GM23338 (cell line): ENCODE measurements around the gene AURKAIP1. TPM values are rescaled to one million over a fixed set of nuclear protein-coding genes. Genes with fewer than 3 reads are reported as not detected.

Experiments used
- ATAC-seq: fragments of 200-7000 bp; cut with Tn5 transposase; 3 replicates; pipeline ENCODE4 v1.9.1; 2020
- DNase-seq: peaks from one replicate; pipeline ENCODE4 v3.0.0-alpha.2; 2015; ENCODE audit warnings: low spot score
- H2AFZ ChIP-seq: fragments of 200-600 bp; sonication (generic); 2 replicates; pipeline ENCODE4 v1.8.0; 2016; ENCODE audit warnings: antibody characterized with exemption, mild to moderate bottlenecking, moderate library complexity
- H3F3A ChIP-seq: fragments of 200-600 bp; sonication (generic); replicated peaks from 2 replicates; pipeline ENCODE4 v1.8.0; 2017; ENCODE audit warnings: antibody characterized with exemption, mixed run types, low read depth
- H3K27ac ChIP-seq: fragments of 200-600 bp; sonication (generic); 2 replicates; pipeline ENCODE4 v1.6.1; 2016; ENCODE audit warnings: low read depth
- H3K27me3 ChIP-seq: fragments of 200-600 bp; sonication (generic); 2 replicates; pipeline ENCODE4 v1.8.0; 2016; ENCODE audit warnings: mild to moderate bottlenecking, mixed run types, moderate library complexity; ENCODE audit not compliant: insufficient read depth
- H3K36me3 ChIP-seq: fragments of 200-600 bp; sonication (generic); 2 replicates; pipeline ENCODE4 v1.8.0; 2016; ENCODE audit warnings: mild to moderate bottlenecking; ENCODE audit not compliant: insufficient read depth
- H3K4me1 ChIP-seq: fragments of 200-600 bp; sonication (generic); 2 replicates; pipeline ENCODE4 v1.8.0; 2016; ENCODE audit warnings: mild to moderate bottlenecking, moderate library complexity; ENCODE audit not compliant: insufficient read depth
- H3K4me2 ChIP-seq: fragments of 200-600 bp; sonication (generic); 2 replicates; pipeline ENCODE4 v1.7.1; 2017; ENCODE audit warnings: mixed run types
- H3K4me3 ChIP-seq: fragments of 200-600 bp; sonication (generic); 2 replicates; pipeline ENCODE4 v1.6.1; 2016; ENCODE audit warnings: mixed run types
- H3K79me2 ChIP-seq: fragments of 200-600 bp; sonication (generic); replicated peaks from 2 replicates; pipeline ENCODE4 v1.8.0; 2017; ENCODE audit warnings: mild to moderate bottlenecking; ENCODE audit not compliant: insufficient read depth
- H3K9me2 ChIP-seq: fragments of 200-600 bp; sonication (generic); 2 replicates; pipeline ENCODE4 v1.8.0; 2017; ENCODE audit not compliant: insufficient read depth
- H4K20me1 ChIP-seq: fragments of 200-600 bp; sonication (generic); replicated peaks from 2 replicates; pipeline ENCODE4 v1.8.0; 2017; ENCODE audit warnings: mild to moderate bottlenecking; ENCODE audit not compliant: insufficient read depth
- H3K27ac Mint-ChIP-seq: 2 replicates; pipeline ENCODE4 v1.8.0; 2020; ENCODE audit warnings: inconsistent platforms, mild to moderate bottlenecking, moderate library complexity, mixed read lengths
- H3K27me3 Mint-ChIP-seq: 3 replicates; pipeline ENCODE4 v1.8.0; 2022; ENCODE audit warnings: low read depth, mild to moderate bottlenecking, moderate library complexity, mixed read lengths, inconsistent platforms; ENCODE audit not compliant: insufficient read depth, poor library complexity
- H3K36me3 Mint-ChIP-seq: 3 replicates; pipeline ENCODE4 v1.8.0; 2021; ENCODE audit warnings: low read depth, mild to moderate bottlenecking, inconsistent platforms, moderate library complexity, mixed read lengths
- H3K4me1 Mint-ChIP-seq: 3 replicates; pipeline ENCODE4 v1.8.0; 2020; ENCODE audit warnings: mild to moderate bottlenecking, inconsistent platforms, mixed read lengths
- H3K4me3 Mint-ChIP-seq: 3 replicates; pipeline ENCODE4 v1.8.0; 2021; ENCODE audit warnings: moderate library complexity, mild to moderate bottlenecking, inconsistent platforms, mixed read lengths
- H3K9me3 Mint-ChIP-seq: 3 replicates; pipeline ENCODE4 v1.8.0; 2020; ENCODE audit warnings: moderate library complexity, mild to moderate bottlenecking, inconsistent platforms, mixed read lengths
- CREB1 ChIP-seq: fragments of 250-450 bp; sonication (Bioruptor Pico); IDR thresholded peaks from 2 replicates; pipeline ENCODE4 v1.5.0; 2020; ENCODE audit warnings: low read depth, mild to moderate bottlenecking, moderate library complexity
- CTCF ChIP-seq, 2 experiments: fragments of 200-600 bp in 1 of 2; sonication (generic) in 1 of 2; conservative IDR thresholded peaks; 2 replicates each; pipeline versions ENCODE4 v1.5.1 to v1.6.1; 2016 to 2017; ENCODE audit warnings: antibody characterized with exemption in 2 of 2, low read depth in 2 of 2, mild to moderate bottlenecking in 2 of 2, moderate library complexity in 1 of 2
- EZH2 ChIP-seq: fragments of 200-600 bp; sonication (generic); IDR thresholded peaks from one replicate; pipeline ENCODE4 v1.8.0; 2017; ENCODE audit warnings: antibody characterized with exemption, mild to moderate bottlenecking, low read depth; ENCODE audit not compliant: unreplicated experiment
- EZH2phosphoT487 ChIP-seq: fragments of 200-600 bp; sonication (generic); IDR thresholded peaks from one replicate; pipeline ENCODE4 v1.8.1; 2018; ENCODE audit warnings: antibody characterized with exemption; ENCODE audit not compliant: unreplicated experiment
- JUNB ChIP-seq: IDR thresholded peaks from one replicate; pipeline ENCODE4 v1.6.1; 2016; ENCODE audit warnings: antibody characterized with exemption; ENCODE audit not compliant: unreplicated experiment
- NANOG ChIP-seq: IDR thresholded peaks from 2 replicates; pipeline ENCODE4 v1.6.1; 2016; ENCODE audit warnings: antibody characterized with exemption, borderline replicate concordance
- ZNF462 ChIP-seq: fragments of 250-450 bp; sonication (Bioruptor Pico); IDR thresholded peaks from 2 replicates; pipeline ENCODE4 v1.5.0; 2020; ENCODE audit warnings: mild to moderate bottlenecking, moderate library complexity
- polyA plus RNA-seq: library from polyadenylated mRNA; unstranded; fragments of >200 nt; fragmentation: Nextera tagmentation; extraction: Ambion mirVana; gene quantifications from 2 replicates; pipeline ENCODE4 v1.2.1, GENCODE V29; 2016
- total RNA-seq: library from RNA; depleted of rRNA; stranded (reverse); fragments of >200 nt; shearing (Covaris generic); gene quantifications from 2 replicates; pipeline ENCODE4 v1.2.3, GENCODE V29; 2014

Gene AURKAIP1
- total and polyA plus RNA-seq, 2 experiments from 2014 or later, result 167 to 355 TPM

GRCh38 chr1:1398677-1399186 lies 23.7 kb upstream of the AURKAIP1 start (continued):
- no peak for TF ChIP-seq ZNF462 (CRISPR knock-in tag)
- TF ChIP-seq CTCF (conservative IDR thresholded peaks at IDR 0.05; ENCODE audit: low read depth in 2 of 2), result no peak
- TF ChIP-seq CREB1 (CRISPR knock-in tag), result no peak
- TF ChIP-seq EZH2, result no peak
- no peak for TF ChIP-seq EZH2phosphoT487
- TF ChIP-seq NANOG, result no peak

DNA sequence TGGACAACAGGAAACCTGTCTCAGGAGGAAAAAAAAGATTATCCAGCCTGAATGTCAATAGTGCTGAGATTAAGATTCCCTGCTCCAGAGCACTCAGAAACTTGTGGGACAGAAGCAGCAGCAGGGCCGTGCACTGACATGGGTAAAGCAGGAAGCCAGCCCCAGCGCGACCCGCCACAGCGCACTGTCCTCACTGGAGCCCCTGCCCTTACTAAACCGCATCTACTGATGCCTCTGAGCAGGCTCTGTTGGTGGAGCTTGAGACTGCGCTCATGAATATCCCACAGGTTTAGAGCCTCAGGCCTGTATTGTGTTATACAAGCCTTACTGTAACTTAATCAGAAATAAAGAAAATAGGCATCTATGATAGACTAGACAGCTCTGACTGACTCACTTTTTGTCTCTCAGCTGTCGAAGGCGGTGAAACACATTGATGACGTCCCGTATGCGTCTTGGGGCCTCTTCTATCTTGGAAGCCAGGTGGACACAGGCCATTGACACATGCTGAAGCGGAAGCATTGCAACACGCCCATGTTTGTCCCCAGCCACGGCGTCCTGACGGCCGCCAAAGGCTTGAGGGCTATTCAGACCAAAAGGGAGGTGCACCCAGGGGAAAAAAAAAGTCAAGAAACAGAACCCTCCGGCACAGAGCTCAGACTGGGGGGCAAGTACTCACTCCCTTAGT lies 23.0 kb upstream of the AURKAIP1 start:
- H3K27ac Mint-ChIP-seq, result peak overlapping the region; percentile 81
- H3K4me1 ChIP-seq, result peaks cover 14% of the 10 kb centered on the region; the same call in 1 of the 2 replicates
- H3K4me3 Mint-ChIP-seq, result peak overlapping the region; percentile 96
- H3K36me3 ChIP-seq, result peaks cover 50% of the 10 kb centered on the region
- DNase-seq (no peak), ATAC-seq (no peak)
- no peak overlapping the region for H3K27ac ChIP-seq
- H3K4me2 ChIP-seq, result peak overlapping the region; percentile 96
- peaks cover 23% of the 10 kb centered on the region for H3K27me3 Mint-ChIP-seq
- H3K4me1 Mint-ChIP-seq, result peaks cover 29% of the 10 kb centered on the region
- no peaks in the 10 kb centered on the region for H3K27me3 ChIP-seq
- H3K79me2 ChIP-seq, result peaks cover 70% of the 10 kb centered on the region
- no peaks in the 10 kb centered on the region for H3K9me2 ChIP-seq
- H3F3A ChIP-seq, result peaks cover 59% of the 10 kb centered on the region
- H3K36me3 Mint-ChIP-seq, result peaks cover 80% of the 10 kb centered on the region
- H2AFZ ChIP-seq, result no peak overlapping the region
- peaks cover 40% of the 10 kb centered on the region for H4K20me1 ChIP-seq
- H3K9me3 Mint-ChIP-seq, result no peaks in the 10 kb centered on the region; the same call in 2 of the 3 replicates
- H3K4me3 ChIP-seq, result peak overlapping the region; percentile 97
- TF ChIP-seq EZH2phosphoT487 (no peak), EZH2 (no peak), JUNB (no peak)
